Activated CD8-positive, alpha-beta T cell treated with anti-CD3 and anti-CD28 coated beads for 36 hours (primary cell): ENCODE results near the gene ZNF384. TPM values are rescaled to one million over a fixed set of nuclear protein-coding genes. Genes with fewer than 3 reads are reported as not detected.

Experiments used
- ATAC-seq: fragments of 200-7000 bp; cut with Tn5 transposase; one replicate; pipeline ENCODE4 v1.10.0; 2021; ENCODE audit warnings: mild to moderate bottlenecking, moderate library complexity
- CTCF ChIA-PET: fragments of 350-600 bp; sonication (Branson Sonifier 250); formaldehyde crosslinking; loops from one replicate; lab custom pipeline; 2021; ENCODE audit warnings: antibody characterized with exemption; lab: Charles Lee
- POLR2A ChIA-PET: fragments of 350-600 bp; sonication (Branson Sonifier 250); formaldehyde crosslinking; loops from one replicate; lab custom pipeline; 2021; ENCODE audit warnings: antibody characterized with exemption; lab: Charles Lee
- DNase-seq: peaks from one replicate; pipeline ENCODE4 v3.0.0-alpha.2; 2020
- H3K27ac Mint-ChIP-seq: one replicate; pipeline ENCODE4 v1.8.0; 2021; ENCODE audit warnings: mild to moderate bottlenecking, mixed read lengths
- H3K27me3 Mint-ChIP-seq: one replicate; pipeline ENCODE4 v1.8.0; 2021; ENCODE audit warnings: mixed read lengths
- H3K36me3 Mint-ChIP-seq: one replicate; pipeline ENCODE4 v1.8.0; 2021; ENCODE audit warnings: low read depth, mixed read lengths
- H3K4me1 Mint-ChIP-seq: one replicate; pipeline ENCODE4 v1.8.0; 2021; ENCODE audit warnings: low read depth, mixed read lengths
- H3K4me3 Mint-ChIP-seq: one replicate; pipeline ENCODE4 v1.8.0; 2021; ENCODE audit warnings: mild to moderate bottlenecking, moderate library complexity, mixed read lengths
- H3K9me3 Mint-ChIP-seq: one replicate; pipeline ENCODE4 v1.8.0; 2021; ENCODE audit warnings: mixed read lengths
- intact Hi-C: fragments of 100-400 bp; cut with micrococcal nuclease; formaldehyde crosslinking; loops from one replicate; pipeline ENCODE4 v1.10.0; 2022
- total RNA-seq, 2 experiments: library from RNA; stranded (reverse); gene quantifications; one replicate each; pipeline ENCODE4 v1.2.3, GENCODE V29; 2021
- TF ChIP-seq, protein P1 (sequence below): fragments of 200-600 bp; IDR thresholded peaks from one replicate; pipeline ENCODE4 v1.8.0; 2022; ENCODE audit warnings: antibody characterized with exemption, mild to moderate bottlenecking

The ZNF384 gene
- total RNA-seq, 2 experiments from 2014 or later, result 55.2 to 56.7 TPM

GRCh38 chr12:6644903-6645302 lies 44.3 kb downstream of the ZNF384 start:
- H3K27ac Mint-ChIP-seq, result no peak overlapping the region
- peaks cover 10% of the 10 kb centered on the region for H3K9me3 Mint-ChIP-seq
- ATAC-seq, result no peak
- ChIA-PET CTCF (interaction anchor here (1.4 to 2.0 kb wide), 3 partner anchors 10 to 40 kb away, joined by 3 to 8 read pairs (median 6); partner anchors contain the start of gene LPAR5), POLR2A (interaction anchor here (0.9 to 3.3 kb wide), 2 partner anchors 10 to 222 kb away, joined by 3 to 15 read pairs; partner anchors contain the start of gene LPAR5)
- H3K27me3 Mint-ChIP-seq, result no peaks in the 10 kb centered on the region
- H3K4me1 Mint-ChIP-seq, result peaks cover 10% of the 10 kb centered on the region
- H3K36me3 Mint-ChIP-seq, result peaks cover 19% of the 10 kb centered on the region
- TF ChIP-seq, protein P1, sequence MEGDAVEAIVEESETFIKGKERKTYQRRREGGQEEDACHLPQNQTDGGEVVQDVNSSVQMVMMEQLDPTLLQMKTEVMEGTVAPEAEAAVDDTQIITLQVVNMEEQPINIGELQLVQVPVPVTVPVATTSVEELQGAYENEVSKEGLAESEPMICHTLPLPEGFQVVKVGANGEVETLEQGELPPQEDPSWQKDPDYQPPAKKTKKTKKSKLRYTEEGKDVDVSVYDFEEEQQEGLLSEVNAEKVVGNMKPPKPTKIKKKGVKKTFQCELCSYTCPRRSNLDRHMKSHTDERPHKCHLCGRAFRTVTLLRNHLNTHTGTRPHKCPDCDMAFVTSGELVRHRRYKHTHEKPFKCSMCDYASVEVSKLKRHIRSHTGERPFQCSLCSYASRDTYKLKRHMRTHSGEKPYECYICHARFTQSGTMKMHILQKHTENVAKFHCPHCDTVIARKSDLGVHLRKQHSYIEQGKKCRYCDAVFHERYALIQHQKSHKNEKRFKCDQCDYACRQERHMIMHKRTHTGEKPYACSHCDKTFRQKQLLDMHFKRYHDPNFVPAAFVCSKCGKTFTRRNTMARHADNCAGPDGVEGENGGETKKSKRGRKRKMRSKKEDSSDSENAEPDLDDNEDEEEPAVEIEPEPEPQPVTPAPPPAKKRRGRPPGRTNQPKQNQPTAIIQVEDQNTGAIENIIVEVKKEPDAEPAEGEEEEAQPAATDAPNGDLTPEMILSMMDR, result no peak
- H3K4me3 Mint-ChIP-seq, result no peak overlapping the region
- intact Hi-C loops, result no loop called here
- DNase-seq, result no peak

- ATAC-seq (no peak), DNase-seq (no peak)
- no peak overlapping the region for H3K27ac Mint-ChIP-seq
- TF ChIP-seq, protein P1, result no peak
- intact Hi-C loops, result no loop called here
- H3K4me3 Mint-ChIP-seq, result no peak overlapping the region
- peaks cover 19% of the 10 kb centered on the region for H3K36me3 Mint-ChIP-seq
- H3K4me1 Mint-ChIP-seq, result peaks cover 10% of the 10 kb centered on the region
- ChIA-PET CTCF (interaction anchor here (0.6 to 2.0 kb wide), 6 partner anchors 9 to 40 kb away, joined by 3 to 8 read pairs (median 4); partner anchors contain the start of gene LPAR5), POLR2A (interaction anchor here (0.9 to 3.3 kb wide), 3 partner anchors 9 to 223 kb away, joined by 3 to 15 read pairs (median 6); partner anchors contain the start of gene LPAR5)
- H3K27me3 Mint-ChIP-seq, result no peaks in the 10 kb centered on the region
- H3K9me3 Mint-ChIP-seq, result peaks cover 10% of the 10 kb centered on the region
Observed at GRCh38 chr12:6644257-6644596, 44.9 kb downstream of the ZNF384 start.

DNA sequence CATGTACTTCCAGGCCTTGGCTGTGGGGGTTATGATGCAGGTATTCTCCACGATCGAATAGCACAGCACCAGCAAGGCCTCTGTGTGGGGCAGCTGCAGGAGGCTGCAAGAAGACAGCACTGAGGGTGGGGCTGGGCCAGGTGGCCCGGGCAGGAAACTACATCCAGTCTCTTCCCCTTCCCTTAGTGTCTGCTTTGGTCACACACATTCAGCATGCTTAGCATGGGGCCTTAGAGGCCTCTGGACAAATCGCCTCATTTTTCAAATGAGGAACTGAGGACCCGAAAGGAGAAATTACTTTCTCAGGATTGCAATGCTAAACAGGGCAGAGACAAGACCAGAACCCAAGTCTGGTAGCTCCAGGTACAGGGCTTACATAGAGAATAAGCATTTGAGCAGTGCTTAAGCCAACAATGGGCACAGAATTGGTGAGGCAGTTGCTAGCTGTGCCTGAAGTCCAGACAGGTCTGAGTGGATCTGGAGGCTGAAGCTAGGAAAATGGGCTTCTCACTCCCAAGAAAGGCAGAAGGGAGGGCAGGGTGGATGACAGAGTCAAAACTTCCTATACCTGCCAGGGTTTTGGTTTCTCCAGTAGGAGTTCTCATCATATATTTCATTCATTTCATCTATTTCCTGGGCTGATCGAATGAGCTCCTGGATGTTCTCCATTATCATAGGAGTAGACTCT lies 45.5 kb downstream of the ZNF384 start:
- ChIA-PET POLR2A (interaction anchor here (0.9 to 3.3 kb wide), 3 partner anchors 9 to 223 kb away, joined by 3 to 15 read pairs (median 6); partner anchors contain the start of gene LPAR5), CTCF (interaction anchor here (0.6 to 2.0 kb wide), 7 partner anchors 8 to 41 kb away, joined by 3 to 8 read pairs (median 5); partner anchors contain the start of gene LPAR5)
- ATAC-seq (no peak), DNase-seq (no peak)
- peaks cover 10% of the 10 kb centered on the region for H3K4me1 Mint-ChIP-seq
- no peak overlapping the region for H3K27ac Mint-ChIP-seq
- peaks cover 10% of the 10 kb centered on the region for H3K9me3 Mint-ChIP-seq
- peaks cover 19% of the 10 kb centered on the region for H3K36me3 Mint-ChIP-seq
- H3K27me3 Mint-ChIP-seq, result no peaks in the 10 kb centered on the region
- H3K4me3 Mint-ChIP-seq, result no peak overlapping the region
- intact Hi-C loops, result no loop called here
- TF ChIP-seq, protein P1, result no peak

- Mint-ChIP-seq H3K4me1 (peaks cover 6% of the 10 kb centered on the region), H3K9me3 (peaks cover 10% of the 10 kb centered on the region), H3K27ac (no peak overlapping the region), H3K27me3 (no peaks in the 10 kb centered on the region), H3K4me3 (no peak overlapping the region), H3K36me3 (peaks cover 14% of the 10 kb centered on the region)
- intact Hi-C loops, result no loop called here
- CTCF ChIA-PET, result interaction anchor here (2.6 kb wide), 1 partner anchor 20 kb away, joined by 8 read pairs; no protein-coding TSS in a partner anchor
- POLR2A ChIA-PET, result no interaction called here
- DNase-seq, result no peak
- no peak for ATAC-seq
- TF ChIP-seq, protein P1, result no peak
Observed at GRCh38 chr12:6641131-6641530, 48.0 kb downstream of the ZNF384 start.

DNA sequence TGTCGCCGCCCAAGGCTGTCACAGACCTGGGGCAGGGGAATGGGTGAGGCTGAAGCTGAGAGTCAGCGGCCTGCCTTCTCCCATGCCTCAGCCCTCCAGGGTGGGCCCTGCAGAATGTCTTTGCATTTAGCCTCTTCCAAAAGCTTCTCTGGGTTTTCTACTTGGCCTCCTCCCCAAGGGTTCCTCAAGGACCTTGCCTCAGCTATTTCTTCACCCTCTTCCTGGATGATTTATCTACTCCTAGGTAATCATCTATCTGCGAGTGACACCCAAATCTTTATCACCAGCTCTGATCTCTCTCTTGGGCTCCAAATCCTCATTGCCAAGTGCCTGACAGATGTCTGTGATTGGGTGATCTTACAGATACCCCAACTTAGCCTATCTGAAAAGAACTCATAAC lies 48.7 kb downstream of the ZNF384 start:
- ChIA-PET POLR2A (interaction anchor here (1.6 kb wide), 1 partner anchor 10 kb away, joined by 8 read pairs; no protein-coding TSS in a partner anchor), CTCF (interaction anchor here (2.6 kb wide), 1 partner anchor 20 kb away, joined by 8 read pairs; no protein-coding TSS in a partner anchor)
- peaks cover 14% of the 10 kb centered on the region for H3K36me3 Mint-ChIP-seq
- ATAC-seq (no peak), DNase-seq (no peak)
- no peaks in the 10 kb centered on the region for H3K27me3 Mint-ChIP-seq
- H3K9me3 Mint-ChIP-seq, result peaks cover 10% of the 10 kb centered on the region
- intact Hi-C loops, result no loop called here
- TF ChIP-seq, protein P1, result no peak
- no peak overlapping the region for H3K4me3 Mint-ChIP-seq
- H3K27ac Mint-ChIP-seq, result no peak overlapping the region
- peaks cover 12% of the 10 kb centered on the region for H3K4me1 Mint-ChIP-seq
